IMR-90 (cell line): ENCODE measurements around the gene ATP2B2. TPM values are rescaled to one million over a fixed set of nuclear protein-coding genes. Genes with fewer than 3 reads are reported as not detected.

Source experiments
- ATAC-seq: fragments of 200-7000 bp; cut with Tn5 transposase; 2 replicates; pipeline ENCODE4 v1.9.1; 2020; ENCODE audit warnings: low read depth, mild to moderate bottlenecking, moderate library complexity
- BruUV-seq: library from RNA; stranded (reverse); fragments of 400-500 nt; replicated peaks from 2 replicates; lab custom pipeline; 2021; lab: Mats Ljungman, UMichigan
- CTCF ChIA-PET: fragments of 300-600 bp; formaldehyde crosslinking; extraction: SDS; loops from one replicate; lab custom pipeline; 2021; ENCODE audit warnings: antibody characterized with exemption; lab: Yijun Ruan, JAX
- POLR2A ChIA-PET: fragments of 300-600 bp; sonication (Branson Sonifier 250); formaldehyde crosslinking; loops from one replicate; lab custom pipeline; 2022; ENCODE audit warnings: antibody characterized with exemption; ENCODE audit not compliant: unreplicated experiment; lab: Charles Lee
- DNase-seq: peaks from one replicate; pipeline ENCODE4 v3.0.0; 2013
- H2AFZ ChIP-seq: replicated peaks from 2 replicates; pipeline ENCODE3; 2013; ENCODE audit warnings: low read length, mild to moderate bottlenecking; ENCODE audit not compliant: poor library complexity
- H2AK5ac ChIP-seq: 2 replicates; pipeline ENCODE4 v1.6.1; 2013; ENCODE audit warnings: low read depth, low read length, inconsistent platforms
- H2AK9ac ChIP-seq: replicated peaks from 2 replicates; pipeline ENCODE3; 2013; ENCODE audit warnings: mild to moderate bottlenecking, low read depth, low read length, moderate library complexity; ENCODE audit not compliant: poor library complexity
- H2BK120ac ChIP-seq: 2 replicates; pipeline ENCODE4 v1.6.1; 2013; ENCODE audit warnings: low read depth, low read length, inconsistent platforms
- H2BK15ac ChIP-seq: 3 replicates; pipeline ENCODE4 v1.6.1; 2013; ENCODE audit warnings: low read depth, low read length, inconsistent platforms
- H2BK20ac ChIP-seq: 2 replicates; pipeline ENCODE4 v1.6.1; 2013; ENCODE audit warnings: low read depth, mild to moderate bottlenecking, inconsistent platforms, low read length, moderate library complexity
- H2BK5ac ChIP-seq: 2 replicates; pipeline ENCODE4 v1.6.1; 2013; ENCODE audit warnings: mild to moderate bottlenecking, low read depth, low read length, inconsistent platforms; ENCODE audit not compliant: poor library complexity, severe bottlenecking
- H3K14ac ChIP-seq: replicated peaks from 2 replicates; pipeline ENCODE4 v1.6.1; 2013; ENCODE audit warnings: low read depth, low read length, inconsistent platforms
- H3K18ac ChIP-seq: 2 replicates; pipeline ENCODE4 v1.6.1; 2013; ENCODE audit warnings: low read depth, low read length, control low read depth
- H3K23ac ChIP-seq: 2 replicates; pipeline ENCODE4 v1.6.1; 2013; ENCODE audit warnings: low read depth, low read length, inconsistent platforms
- H3K27ac ChIP-seq: 2 replicates; pipeline ENCODE4 v1.5.1; 2013; ENCODE audit warnings: mild to moderate bottlenecking, control low read depth, low read length; ENCODE audit not compliant: insufficient read depth
- H3K27me3 ChIP-seq: 2 replicates; pipeline ENCODE4 v1.6.1; 2013; ENCODE audit warnings: low read length; ENCODE audit not compliant: control insufficient read depth, insufficient read depth
- H3K36me3 ChIP-seq: 2 replicates; pipeline ENCODE4 v1.6.1; 2013; ENCODE audit warnings: low read length, mixed read lengths; ENCODE audit not compliant: control insufficient read depth, insufficient read depth
- H3K4ac ChIP-seq: 2 replicates; pipeline ENCODE4 v1.6.1; 2013; ENCODE audit warnings: low read depth, low read length, inconsistent platforms
- H3K4me1 ChIP-seq: 2 replicates; pipeline ENCODE4 v1.6.1; 2013; ENCODE audit warnings: low read length, mixed read lengths; ENCODE audit not compliant: control insufficient read depth, insufficient read depth
- H3K4me2 ChIP-seq: 2 replicates; pipeline ENCODE4 v1.6.1; 2013; ENCODE audit warnings: low read depth, mild to moderate bottlenecking, control low read depth, low read length, moderate library complexity
- H3K4me3 ChIP-seq: 2 replicates; pipeline ENCODE4 v1.5.1; 2013; ENCODE audit warnings: low read depth, mild to moderate bottlenecking, control low read depth, low read length, moderate library complexity; ENCODE audit not compliant: insufficient read depth
- H3K56ac ChIP-seq: 2 replicates; pipeline ENCODE4 v1.6.1; 2013; ENCODE audit warnings: low read length, inconsistent platforms; ENCODE audit not compliant: insufficient read depth; ENCODE audit errors: extremely low read depth
- H3K79me1 ChIP-seq, 2 experiments: 2 replicates each; pipeline ENCODE4 v1.6.1; 2013; ENCODE audit warnings: low read length in 2 of 2, inconsistent platforms in 1 of 2, low read depth in 1 of 2
- H3K9ac ChIP-seq: 2 replicates; pipeline ENCODE4 v1.6.1; 2013; ENCODE audit warnings: low read depth, low read length, control low read depth
- H3K9me1 ChIP-seq: 2 replicates; pipeline ENCODE4 v1.6.1; 2013; ENCODE audit warnings: low read length, inconsistent platforms; ENCODE audit not compliant: insufficient read depth
- H3K9me3 ChIP-seq: 2 replicates; pipeline ENCODE4 v1.6.1; 2013; ENCODE audit warnings: low read length; ENCODE audit not compliant: control insufficient read depth, insufficient read depth
- H4K20me1 ChIP-seq: 2 replicates; pipeline ENCODE4 v1.6.1; 2013; ENCODE audit warnings: low read length, inconsistent platforms; ENCODE audit not compliant: insufficient read depth
- H4K5ac ChIP-seq: 2 replicates; pipeline ENCODE4 v1.6.1; 2013; ENCODE audit warnings: mild to moderate bottlenecking, low read depth, low read length, control low read depth
- H4K8ac ChIP-seq, 2 experiments: 2 replicates each; pipeline ENCODE4 v1.6.1; 2013; ENCODE audit warnings: low read depth in 2 of 2, low read length in 2 of 2, control low read depth in 1 of 2, inconsistent platforms in 1 of 2
- H4K91ac ChIP-seq: 2 replicates; pipeline ENCODE4 v1.6.1; 2013; ENCODE audit warnings: low read depth, low read length, inconsistent platforms; ENCODE audit not compliant: insufficient read depth
- BHLHE40 ChIP-seq: fragments of 150-350 bp; IDR thresholded peaks from 2 replicates; pipeline ENCODE4 v1.6.1; 2016; ENCODE audit warnings: mild to moderate bottlenecking, low read depth, low read length
- FOS ChIP-seq: fragments of 150-350 bp; IDR thresholded peaks from 2 replicates; pipeline ENCODE4 v1.6.1; 2016; ENCODE audit warnings: low read depth, low read length
- MAFK ChIP-seq: IDR thresholded peaks from 2 replicates; pipeline ENCODE4 v1.6.1; 2012; ENCODE audit warnings: low read depth, low read length, improper control_type of control experiment
- MAZ ChIP-seq: IDR thresholded peaks from 2 replicates; pipeline ENCODE4 v1.6.1; 2012; ENCODE audit warnings: low read depth, mild to moderate bottlenecking, low read length, improper control_type of control experiment, moderate library complexity, borderline replicate concordance
- MXI1 ChIP-seq: IDR thresholded peaks from 2 replicates; pipeline ENCODE4 v1.6.1; 2012; ENCODE audit warnings: low read depth, mild to moderate bottlenecking, low read length, moderate library complexity, borderline replicate concordance
- POLR2A ChIP-seq: IDR thresholded peaks from 2 replicates; pipeline ENCODE4 v1.6.1; 2012; ENCODE audit warnings: mild to moderate bottlenecking, low read depth, low read length
- RAD21 ChIP-seq: IDR thresholded peaks from 2 replicates; pipeline ENCODE4 v1.6.1; 2012; ENCODE audit warnings: low read length, improper control_type of control experiment
- USF2 ChIP-seq: fragments of 150-350 bp; IDR thresholded peaks from 2 replicates; pipeline ENCODE4 v1.6.1; 2017; ENCODE audit warnings: mild to moderate bottlenecking, antibody characterized with exemption, low read length, low read depth
- WGBS, 2 experiments: methylation state at CpG; one replicate each; pipeline versions ENCODE4 v1.1.5 to v1.1.7; 2013; ENCODE audit warnings: missing lambda C conversion rate in 2 of 2; ENCODE audit not compliant: insufficient read length in 1 of 2; ENCODE audit errors: extremely low coverage in 2 of 2; 5-methylcytosine and 5-hydroxymethylcytosine counted together
- dilution Hi-C: fragments of 300-500 bp; cut with HindIII; formaldehyde crosslinking; loops from one replicate; pipeline ENCODE4 v1.14.3; 2018; ENCODE audit warnings: low sequenced_read_pairs; ENCODE audit not compliant: unreplicated experiment
- in situ Hi-C: fragments of 300-500 bp; cut with MboI; formaldehyde crosslinking; loops from 3 replicates; pipeline ENCODE4 v1.14.3; 2019; ENCODE audit warnings: low sequenced_read_pairs, inconsistent platforms, mixed read lengths
- intact Hi-C: fragments of 100-400 bp; cut with micrococcal nuclease; formaldehyde crosslinking; loops from 2 replicates; pipeline ENCODE4 v1.10.0; 2022
- polyA plus RNA-seq, 3 experiments: library from polyadenylated mRNA; depleted of rRNA; stranded (reverse); fragments of >200 nt; gene quantifications; 2 replicates each; pipeline ENCODE4 v1.2.3, GENCODE V29; 2012; ENCODE audit warnings: low replicate concordance in 1 of 3
- total RNA-seq: library from RNA; depleted of rRNA; stranded (reverse); fragments of >200 nt; gene quantifications from 2 replicates; pipeline ENCODE4 v1.2.3, GENCODE V29; 2012

The ATP2B2 gene
- total and polyA plus RNA-seq, 2 of the 4 experiments (the other 2 are of a cell fraction), result under 0.01 to 0.02 TPM

DNA sequence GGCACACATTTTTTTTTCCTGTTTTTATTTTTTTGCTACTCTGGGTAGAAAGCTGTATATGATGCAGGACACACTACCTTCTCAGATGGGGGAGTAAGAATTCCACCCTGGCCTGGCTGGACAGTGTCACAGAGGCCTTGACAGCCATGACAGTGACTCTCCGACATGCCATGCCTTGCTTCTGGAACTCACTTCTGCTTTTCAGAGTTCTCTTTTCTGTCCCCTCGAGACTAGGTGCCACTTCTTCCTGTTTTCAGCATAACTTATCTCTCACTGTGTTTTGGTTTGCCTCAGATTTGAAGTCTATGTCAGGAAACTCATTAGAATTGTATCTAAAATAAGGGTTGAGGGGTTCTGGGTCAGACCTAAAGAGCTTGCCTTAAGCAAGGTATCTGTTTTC lies 115.4 kb downstream of the ATP2B2 start:
- no peak for TF ChIP-seq MXI1
- no peak for TF ChIP-seq BHLHE40
- no peak for TF ChIP-seq MAZ
- TF ChIP-seq USF2, result no peak
- TF ChIP-seq POLR2A, result no peak
- TF ChIP-seq FOS, result no peak
- TF ChIP-seq MAFK, result no peak
- TF ChIP-seq RAD21, result no peak
- POLR2A ChIA-PET, result no interaction called here
- Histone ChIP-seq H3K4me1 (no peaks in the 10 kb centered on the region), H4K5ac (no peak overlapping the region), H3K27ac (no peak overlapping the region), H2AFZ (no peak overlapping the region), H3K27me3 (peaks cover 24% of the 10 kb centered on the region), H2BK5ac (no peak overlapping the region), H4K8ac (no peak overlapping the region), H4K20me1 (no peaks in the 10 kb centered on the region), H2BK15ac (no peak overlapping the region), H3K9me1 (no peaks in the 10 kb centered on the region), H3K18ac (no peak overlapping the region), H2AK9ac (no peak overlapping the region), H2BK20ac (no peak overlapping the region), H3K9ac (no peak overlapping the region), H3K4ac (no peak overlapping the region), H3K4me3 (no peak overlapping the region), H3K14ac (no peak overlapping the region), H3K79me1 (no peaks in the 10 kb centered on the region), H2AK5ac (no peak overlapping the region), H3K36me3 (no peaks in the 10 kb centered on the region), H2BK120ac (no peak overlapping the region), H3K4me2 (no peak overlapping the region), H3K23ac (no peak overlapping the region), H3K56ac (no peak overlapping the region), H4K91ac (no peak overlapping the region), H3K9me3 (peaks cover 27% of the 10 kb centered on the region)
- in situ Hi-C loops, result no loop called here
- dilution Hi-C loops, result no loop called here
- CTCF ChIA-PET, result no interaction called here
- BruUV-seq, result no TSS peak
- DNase-seq, result no peak
- no CpG with 5 or more reads among the region's 2 CpGs for WGBS, 2 experiments
- ATAC-seq, result no peak
- intact Hi-C loops, result no loop called here
